SHP77 treated with DMSO at 0.1 percent for 48 hours (cell line): ENCODE measurements around the gene PRKN.

Source experiments
- DNase-seq: peaks from one replicate; lab custom pipeline; 2025; lab: John Stamatoyannopoulos, UW

Gene PRKN

DNA sequence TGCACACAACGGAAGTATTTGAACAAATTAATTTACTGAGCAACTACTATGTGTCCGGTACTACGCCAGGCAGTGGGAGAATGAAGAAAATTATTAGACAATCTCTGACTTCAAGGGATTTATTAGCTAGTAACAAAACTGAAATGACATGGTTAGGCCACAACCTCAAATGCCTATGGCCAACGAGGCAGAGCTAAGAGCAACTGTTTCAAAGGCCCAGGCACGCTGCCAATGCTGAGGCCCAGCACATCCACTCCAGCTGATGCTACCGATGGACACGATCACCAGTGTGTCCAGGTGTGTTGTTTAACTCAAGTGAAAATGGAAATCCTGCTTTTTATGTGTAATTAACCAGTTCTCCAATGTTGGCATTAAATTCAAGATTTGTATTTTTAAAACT is 420.9 kb downstream of the PRKN start:
- DNase-seq = no peak

DNA sequence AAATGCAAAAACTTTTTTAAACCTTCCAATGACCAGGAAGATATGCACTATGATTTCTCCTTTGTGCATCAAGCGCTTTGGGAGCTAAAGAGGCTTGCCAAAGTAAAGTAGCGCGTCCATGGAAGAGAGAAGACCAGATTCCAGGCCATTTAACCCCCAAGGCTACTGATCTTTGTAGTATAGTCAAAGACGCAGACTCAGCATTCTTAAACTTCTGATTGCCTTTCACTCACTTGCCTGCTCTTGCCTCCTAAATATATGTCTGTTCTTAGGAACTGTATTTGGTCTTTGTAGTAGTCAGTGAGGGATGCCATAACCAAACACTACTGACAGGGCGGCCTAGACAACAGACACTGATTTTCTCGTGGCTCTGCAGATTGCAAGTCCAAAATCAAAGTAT is 426.4 kb downstream of the PRKN start:
- no peak for DNase-seq

DNA sequence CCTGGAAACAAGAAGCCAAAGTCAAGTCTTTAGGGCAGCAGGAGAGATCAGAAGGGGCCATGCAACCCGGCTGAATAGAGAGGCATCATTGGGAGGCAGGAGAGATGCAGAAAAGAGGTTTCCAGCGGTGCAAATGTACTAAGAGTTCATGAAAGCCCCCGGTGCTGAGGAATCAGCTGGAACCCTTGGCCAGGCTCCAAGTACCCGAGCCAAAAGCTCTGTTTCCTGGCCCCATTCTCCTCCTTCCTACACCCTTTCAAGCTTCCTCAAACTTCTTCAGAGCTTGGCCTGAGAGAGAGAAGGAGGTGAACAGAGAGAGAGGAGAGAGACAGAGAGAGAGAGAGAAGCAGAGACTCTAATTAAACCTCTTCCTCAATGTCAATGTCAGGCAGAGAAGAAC is 433.5 kb downstream of the PRKN start:
- DNase-seq = no peak

DNA sequence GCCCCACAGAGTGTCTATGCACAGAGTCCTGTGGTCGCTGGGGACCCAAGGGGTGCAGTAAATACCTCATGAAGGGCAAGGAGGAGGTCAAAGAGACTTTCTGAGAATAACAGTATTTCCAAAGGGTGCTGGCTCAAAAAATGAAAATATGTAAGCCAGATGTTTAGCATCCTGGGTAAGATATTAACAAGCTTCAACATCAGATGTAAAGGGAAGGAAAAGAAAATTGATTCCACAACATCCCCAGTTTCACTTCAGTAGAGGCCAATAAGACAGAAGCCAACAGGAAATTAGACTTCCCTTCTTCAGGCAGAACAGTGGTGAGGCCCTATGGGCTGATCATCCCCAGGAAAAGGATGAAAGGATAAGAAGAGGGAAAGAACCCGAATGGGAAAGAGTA is 434.7 kb downstream of the PRKN start:
- DNase-seq = no peak

DNA sequence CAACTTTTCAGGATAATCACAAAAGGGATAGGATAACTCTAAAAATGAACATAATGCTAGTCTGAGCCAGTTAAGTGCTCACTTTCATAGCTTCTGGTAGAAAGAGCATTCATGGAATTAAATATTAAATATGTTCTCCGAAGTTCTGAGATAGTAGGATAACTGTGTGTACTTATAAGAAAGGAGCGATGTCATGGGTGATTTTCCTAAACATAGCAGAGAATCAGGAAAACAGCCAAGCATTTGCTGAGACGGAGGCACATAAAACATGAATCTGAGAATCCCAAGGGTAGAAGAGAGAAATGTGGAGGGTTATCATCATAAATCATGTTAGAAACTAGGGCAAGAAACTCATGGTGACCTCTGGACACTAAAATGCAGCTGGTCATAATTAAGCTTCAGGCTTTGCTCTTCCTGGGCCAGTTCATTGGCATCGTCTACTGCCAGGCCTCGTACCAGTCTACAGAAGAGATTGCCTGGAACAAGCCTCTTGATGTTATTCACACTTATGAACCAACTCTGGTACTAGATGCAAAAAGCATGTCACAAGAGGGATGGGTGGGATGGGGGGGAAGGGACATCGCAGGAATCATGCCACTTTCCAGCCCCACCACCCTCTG is 436.6 kb downstream of the PRKN start:
- DNase-seq = no peak

DNA sequence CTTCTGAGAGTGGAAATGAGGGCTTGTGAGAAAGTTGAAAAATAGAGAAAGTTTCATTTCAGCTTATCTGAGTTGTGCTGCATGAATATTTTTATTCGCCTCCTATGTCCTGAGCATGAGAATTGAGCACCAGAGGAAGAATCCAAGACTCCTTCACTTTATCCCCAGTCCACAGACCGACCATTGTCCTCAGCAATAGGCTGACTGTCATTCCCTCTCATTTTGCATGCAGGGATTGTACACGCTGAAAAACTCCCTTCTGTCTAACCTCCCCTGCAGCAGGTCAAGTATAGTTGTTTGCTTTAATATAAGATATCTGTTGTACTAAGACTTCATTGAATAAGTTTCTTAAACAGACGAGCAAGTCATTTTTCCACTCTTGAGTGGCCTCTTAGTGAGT is 437.6 kb downstream of the PRKN start:
- DNase-seq = no peak

DNA sequence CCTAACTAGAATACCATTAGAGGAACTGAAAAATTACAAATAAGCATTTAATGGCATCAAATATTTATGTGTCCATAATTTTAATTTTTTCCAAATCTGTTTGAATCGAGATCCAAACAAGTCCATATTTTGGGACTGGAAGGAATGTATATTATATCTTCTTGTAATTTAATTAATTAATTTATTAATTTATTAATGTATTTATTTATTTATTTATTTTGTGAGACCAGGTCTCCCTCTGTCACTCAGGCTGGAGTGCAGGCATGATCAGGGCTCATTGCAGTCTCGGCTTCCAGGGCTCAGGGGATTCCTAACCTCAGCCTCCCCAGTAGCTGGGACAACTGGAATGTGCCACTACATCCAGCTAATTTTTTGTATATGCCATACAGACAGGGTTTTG is 453.6 kb downstream of the PRKN start:
- no peak for DNase-seq

DNA sequence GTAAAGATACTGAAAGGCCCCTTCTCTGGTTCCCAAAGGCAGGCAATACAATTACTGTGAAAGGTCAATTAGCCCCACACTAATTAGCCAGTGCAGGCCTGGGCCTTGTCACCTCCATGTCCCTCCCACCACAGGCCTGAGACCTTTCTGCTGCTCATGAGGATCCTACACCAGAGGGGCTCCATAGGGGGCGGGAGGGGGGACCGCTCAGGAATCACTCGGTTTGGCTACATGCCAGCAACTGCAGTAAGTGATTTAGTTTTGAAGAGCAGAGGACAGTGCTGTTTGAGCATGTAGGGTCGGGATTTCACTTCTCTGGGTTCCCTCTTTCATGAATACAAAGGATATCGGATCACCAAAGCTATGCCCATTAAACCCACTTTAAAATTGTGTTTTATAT is 455.6 kb downstream of the PRKN start:
- no peak for DNase-seq

DNA sequence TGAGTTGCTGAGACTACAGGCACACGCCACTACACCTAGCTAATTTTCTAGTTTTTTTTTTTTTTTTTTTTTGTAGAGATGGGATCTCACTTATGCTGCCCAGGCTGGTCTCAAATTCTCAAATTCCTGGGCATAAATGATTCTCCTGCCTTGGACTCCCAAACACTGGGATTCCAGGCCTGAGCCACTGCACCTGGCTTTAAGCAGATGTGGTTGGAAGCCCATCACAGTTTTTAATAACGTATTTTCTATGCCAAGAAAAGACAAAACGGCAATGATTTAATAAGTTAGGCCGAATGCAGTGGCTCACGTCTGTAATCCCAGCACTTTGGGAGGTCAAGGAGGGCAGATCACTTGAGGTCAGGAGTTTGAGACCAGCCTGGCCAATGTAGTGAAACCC is 456.6 kb downstream of the PRKN start:
- no peak for DNase-seq

DNA sequence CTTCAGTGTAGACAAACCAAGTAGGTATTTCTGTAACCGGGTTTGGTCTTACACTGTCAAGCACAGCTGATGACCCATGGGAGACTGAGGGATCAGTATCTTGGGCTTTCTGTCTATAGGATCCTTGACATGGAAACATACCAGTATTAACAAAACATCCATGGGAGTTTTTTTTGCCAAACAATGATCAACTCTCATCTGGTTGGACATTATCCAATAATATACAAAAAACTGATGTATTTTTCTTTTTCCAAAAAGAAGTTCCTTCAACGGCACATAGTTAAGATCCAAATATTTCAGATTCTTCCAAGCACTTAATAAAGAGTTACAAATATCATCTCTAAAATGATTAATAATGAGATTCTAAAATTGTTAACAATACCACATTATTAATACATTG is 459.9 kb downstream of the PRKN start:
- DNase-seq = no peak

DNA sequence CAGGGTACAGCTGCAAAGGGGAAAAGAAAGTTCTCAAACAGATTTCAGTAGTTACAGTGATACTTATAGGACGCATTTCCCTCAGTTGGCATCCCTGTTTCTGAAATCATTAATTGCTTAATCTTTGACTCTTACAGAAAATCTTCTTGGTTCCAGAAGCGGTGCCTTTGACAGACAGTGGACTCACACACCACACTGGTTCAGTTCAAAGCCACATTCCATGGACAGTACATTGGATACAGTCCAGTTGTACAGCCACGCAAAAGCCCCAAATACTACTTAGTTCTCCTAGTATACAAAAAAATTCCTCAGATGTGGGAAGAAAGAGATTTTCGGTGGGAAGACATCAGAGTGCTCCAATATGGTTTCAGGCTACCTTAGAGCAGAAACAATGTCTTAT is 460.4 kb downstream of the PRKN start:
- no peak for DNase-seq

DNA sequence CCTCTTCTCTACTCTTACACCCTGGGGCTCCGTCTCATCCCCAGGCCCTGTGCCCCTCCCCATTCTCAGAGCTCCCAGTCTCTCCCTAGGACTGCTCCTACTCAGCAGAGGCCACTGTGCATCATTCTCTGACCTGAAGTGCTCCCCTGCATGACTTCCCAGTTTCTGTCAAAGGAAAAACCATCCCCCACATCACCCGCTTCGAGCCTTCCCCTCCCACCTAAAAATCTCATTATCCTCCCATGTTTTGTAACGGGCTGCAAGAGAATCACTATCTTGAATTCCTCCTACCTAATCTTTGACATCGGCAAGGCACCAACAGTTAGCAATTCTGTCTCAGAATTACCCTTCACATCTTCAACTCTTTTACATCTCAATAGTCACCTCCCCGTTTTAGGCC is 463.0 kb downstream of the PRKN start:
- no peak for DNase-seq

DNA sequence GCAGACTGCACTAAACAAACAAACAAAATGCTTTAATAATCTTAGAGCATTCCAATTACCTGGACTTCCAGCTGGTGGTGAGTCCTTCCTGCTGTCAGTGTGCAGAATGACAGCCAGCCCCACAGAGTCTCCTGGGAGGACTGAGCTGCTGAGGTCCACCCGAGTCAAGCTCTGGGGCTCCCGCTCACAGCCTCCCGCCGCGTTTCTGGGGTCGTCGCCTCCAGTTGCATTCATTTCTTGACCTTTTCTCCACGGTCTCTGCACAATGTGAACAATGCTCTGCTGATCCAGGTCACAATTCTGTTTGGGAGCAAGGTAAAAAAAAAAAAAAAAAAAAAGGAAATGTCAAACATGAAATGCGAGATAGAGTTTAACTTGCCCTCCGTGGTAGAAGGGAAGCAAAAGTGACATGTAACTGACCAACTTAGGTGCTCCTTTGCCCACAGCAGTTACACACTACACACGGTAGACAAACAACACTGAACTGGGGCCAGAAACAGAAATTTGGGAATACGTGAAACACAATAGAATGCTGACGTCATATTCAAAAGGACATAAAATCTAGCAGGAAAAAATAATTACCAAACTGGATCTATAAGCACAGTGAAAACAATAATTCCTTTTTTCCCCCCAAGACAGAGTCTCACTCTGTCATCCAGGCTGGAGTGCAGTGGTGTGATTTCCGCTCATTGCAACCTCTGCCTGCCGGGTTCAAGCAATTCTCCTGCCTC is 464.9 kb downstream of the PRKN start:
- no peak for DNase-seq

DNA sequence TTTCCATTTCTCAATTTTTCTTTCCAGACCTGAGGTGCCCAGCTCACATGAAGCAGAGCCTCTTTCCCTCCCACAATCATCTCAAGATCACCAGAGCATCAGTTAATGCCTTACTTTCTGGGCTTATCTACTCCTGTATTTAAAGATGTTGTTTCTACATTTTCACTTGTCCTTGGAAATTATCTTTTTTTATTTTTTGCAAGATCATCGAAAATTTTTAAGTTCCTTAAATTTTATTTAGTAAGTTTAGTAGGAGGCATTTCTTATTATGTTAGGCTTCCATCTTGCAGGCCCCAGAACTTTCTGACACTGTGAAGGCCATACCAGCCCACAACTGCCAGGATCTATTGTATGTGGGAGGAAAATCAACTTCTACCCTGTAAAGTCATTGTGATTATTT is 466.0 kb downstream of the PRKN start:
- DNase-seq = no peak

DNA sequence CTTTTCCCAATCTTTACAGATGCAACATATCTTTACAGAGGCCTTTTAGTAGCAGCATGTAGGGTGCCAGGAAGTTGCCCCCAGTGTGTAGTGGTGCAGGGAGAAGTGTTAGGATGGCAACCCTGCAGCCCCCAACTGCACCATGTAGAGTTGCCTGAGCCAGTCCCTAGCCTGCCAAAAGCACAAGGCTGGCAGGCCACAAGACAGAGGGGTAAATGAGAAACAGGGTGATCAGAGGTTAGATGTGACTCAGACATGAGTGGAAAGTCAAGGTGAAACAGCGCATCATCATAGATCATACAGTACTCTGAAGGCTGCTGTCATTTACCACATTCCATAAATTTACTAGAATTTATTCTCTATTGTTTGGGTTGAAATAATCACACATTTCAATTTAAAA is 467.5 kb downstream of the PRKN start:
- no peak for DNase-seq

DNA sequence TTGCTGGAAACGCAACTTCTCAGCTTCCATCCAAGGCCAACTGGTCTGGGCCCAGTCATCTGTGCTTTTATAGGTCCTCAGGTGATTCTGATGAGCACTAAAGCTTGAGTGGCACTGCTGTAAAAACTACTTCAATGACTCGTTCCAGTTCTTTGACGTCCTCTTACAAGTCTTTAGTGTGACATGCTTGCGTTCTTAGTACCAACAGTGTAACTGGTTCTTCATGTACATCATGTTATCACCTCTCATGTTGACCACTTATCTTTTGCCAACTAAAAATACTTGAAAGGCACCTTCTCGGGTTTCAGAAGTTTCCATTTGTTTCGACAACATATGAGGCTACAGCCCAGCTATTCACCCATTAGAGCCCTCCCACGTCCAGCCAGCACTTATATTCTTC is 468.9 kb downstream of the PRKN start:
- no peak for DNase-seq

DNA sequence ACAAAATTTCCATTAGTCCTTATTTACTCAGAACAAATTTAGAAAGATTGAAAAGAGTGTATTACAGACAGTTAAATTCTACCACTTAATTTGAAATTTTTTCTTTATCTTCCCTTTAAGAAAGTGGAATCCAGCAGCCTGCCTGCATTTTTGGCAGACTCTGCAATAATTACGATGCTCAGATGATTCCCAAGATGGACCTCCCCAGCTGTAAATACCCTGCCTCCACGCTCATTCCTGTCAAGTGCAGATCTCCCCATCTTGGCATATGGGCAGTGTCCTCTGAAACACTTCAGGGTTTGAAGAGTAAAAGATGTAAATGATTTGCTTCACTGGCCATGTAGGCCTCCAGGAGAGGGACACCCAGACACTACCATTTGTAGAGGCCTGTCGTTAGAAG is 471.2 kb downstream of the PRKN start:
- DNase-seq = no peak

DNA sequence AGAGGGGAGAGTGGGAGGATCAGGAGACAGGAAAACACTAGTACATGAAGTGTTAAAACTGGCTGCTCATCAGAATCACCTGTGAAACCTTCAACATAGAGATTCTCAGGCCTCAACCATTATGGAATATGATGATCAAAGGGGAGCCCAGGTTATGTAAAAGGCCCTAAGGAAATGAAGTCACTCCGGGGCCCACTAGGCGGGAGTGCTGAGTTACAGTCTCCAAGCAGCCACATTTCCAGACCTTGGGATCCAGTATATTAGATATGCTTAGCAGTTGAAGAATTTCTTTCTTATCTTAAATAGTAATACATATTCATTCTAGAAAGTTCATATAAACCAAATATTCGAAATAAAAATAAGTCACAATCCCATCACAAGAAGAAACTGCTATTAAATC is 476.3 kb downstream of the PRKN start:
- no peak for DNase-seq

DNA sequence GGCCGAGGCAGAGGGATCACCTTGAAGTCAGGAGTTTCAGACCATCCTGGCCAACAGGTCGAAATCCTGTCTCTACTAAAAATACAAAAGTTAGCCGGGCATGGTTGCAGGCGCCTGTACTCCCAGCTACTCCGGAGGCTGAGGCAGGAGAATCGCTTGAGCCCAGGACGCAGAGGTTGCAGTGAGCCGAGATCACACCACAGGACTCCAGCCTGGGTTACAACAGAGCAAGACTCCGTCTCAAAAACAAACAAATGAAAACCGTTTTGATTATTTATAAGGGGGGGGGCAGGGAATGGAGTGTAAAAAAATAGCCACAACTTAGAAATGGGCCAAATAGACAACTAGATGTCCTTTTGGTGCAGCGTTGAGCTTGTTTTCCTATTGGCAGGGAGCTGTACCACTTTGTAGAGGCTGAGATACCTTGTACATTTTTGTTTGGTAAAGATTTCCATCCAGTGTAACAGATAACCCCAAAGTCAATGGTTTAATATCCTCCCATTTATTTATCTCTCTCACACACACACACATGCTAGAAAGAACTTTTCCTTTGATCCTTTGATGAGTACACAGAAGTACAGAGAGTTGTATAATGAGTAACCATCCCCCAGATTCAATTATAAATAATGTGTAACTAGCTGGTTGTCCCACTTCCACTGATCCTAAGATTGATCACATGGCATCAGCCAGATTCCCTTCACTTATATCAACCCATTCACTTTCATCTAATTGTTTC is 477.5 kb downstream of the PRKN start:
- DNase-seq = no peak

DNA sequence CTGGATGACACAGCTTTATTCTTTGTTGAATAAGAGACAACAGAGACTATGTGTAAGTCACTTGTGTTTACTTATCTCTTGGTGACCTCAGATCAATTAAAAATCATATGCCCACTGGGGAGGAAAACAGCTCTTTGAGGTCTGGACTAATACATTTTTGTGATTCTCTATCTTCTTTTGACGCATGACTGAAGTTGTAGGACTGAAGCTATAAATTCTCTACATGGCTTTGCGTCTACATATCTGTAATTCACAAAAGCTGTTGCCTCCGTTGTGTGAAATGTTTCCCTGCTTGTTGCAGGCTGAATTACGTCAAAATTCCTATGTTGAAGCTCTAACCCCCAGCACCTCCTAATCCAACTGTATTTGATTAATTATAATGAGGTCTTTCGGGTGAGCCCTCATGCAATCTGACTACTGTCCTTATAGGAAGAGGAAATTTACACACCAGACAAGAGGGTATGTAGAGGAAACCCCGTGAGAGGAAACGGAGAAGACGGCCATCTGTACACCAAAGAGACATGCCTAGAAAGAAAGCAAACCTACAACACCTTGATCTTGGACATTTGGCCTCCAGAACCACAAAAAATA is 481.6 kb downstream of the PRKN start:
- peak; percentile 61 for DNase-seq

DNA sequence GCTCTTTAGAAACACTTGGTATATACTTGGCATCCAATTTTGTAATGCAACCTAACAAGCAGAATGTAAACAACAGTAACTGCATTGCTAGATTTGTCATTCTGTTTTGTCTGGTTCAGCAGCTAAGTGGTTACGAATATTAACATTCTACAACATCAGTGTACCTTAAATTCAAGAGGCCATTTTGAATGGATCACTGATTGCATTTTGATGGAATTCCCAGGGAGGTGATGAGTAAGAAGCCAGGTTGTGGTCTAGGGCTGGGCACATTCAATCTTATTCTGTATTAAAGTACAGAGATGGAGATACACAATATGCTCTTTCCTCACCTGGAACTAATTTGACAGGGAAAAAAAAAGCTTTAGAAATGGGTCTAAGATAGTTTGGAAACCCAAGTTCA is 483.5 kb downstream of the PRKN start:
- DNase-seq = no peak

DNA sequence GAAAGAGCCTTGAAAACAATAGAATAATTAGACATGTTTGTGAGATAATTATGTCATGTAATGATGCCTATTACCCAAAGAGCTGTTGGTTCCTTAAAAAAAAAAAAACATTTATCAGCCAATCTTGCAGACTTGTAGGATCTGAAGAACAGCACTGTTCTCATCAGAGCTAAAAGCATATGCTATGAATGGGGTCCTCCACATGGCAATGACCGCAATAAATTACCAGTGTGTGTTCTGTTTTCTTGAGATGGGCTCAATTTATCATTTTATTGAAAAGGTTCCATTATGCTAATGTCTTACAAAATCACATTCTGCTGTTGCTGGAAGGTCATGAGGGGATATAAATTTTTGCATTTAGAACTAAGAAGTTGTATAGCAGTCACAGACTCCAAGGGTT is 484.7 kb downstream of the PRKN start:
- DNase-seq = no peak

DNA sequence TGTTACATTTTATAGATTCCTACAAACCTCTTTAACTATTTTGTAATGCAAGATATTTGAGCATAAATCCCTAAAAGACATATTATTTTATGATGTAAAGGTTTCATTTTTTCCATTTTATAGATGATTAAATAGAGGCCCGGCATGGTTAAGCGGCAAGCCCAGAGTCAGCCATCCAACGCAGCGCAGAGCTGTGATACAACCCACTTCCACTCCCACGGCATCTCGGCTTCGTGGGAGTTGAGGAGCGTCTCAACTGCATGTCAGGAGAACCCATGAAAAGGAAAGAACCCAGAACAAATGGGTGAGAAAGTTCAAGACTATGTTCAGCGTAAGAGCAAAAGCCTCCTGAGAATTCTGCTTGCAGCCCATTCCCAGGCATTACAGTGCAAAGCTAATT is 488.2 kb downstream of the PRKN start:
- DNase-seq = no peak
